Inferior parietal cortex (tissue), 1 donor: Measurements from ENCODE around the gene JDP2.
"Not testable (repeated sequence)": the region's sequence is repeated elsewhere in the genome, so short reads cannot be mapped to it uniquely, and the experiment has no call there.

Source experiments
- DNase-seq: peaks from one replicate; pipeline ENCODE4 v3.0.0-alpha.2; 2016; ENCODE audit errors: extremely low spot score

The JDP2 gene, protein sequence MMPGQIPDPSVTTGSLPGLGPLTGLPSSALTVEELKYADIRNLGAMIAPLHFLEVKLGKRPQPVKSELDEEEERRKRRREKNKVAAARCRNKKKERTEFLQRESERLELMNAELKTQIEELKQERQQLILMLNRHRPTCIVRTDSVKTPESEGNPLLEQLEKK

DNA sequence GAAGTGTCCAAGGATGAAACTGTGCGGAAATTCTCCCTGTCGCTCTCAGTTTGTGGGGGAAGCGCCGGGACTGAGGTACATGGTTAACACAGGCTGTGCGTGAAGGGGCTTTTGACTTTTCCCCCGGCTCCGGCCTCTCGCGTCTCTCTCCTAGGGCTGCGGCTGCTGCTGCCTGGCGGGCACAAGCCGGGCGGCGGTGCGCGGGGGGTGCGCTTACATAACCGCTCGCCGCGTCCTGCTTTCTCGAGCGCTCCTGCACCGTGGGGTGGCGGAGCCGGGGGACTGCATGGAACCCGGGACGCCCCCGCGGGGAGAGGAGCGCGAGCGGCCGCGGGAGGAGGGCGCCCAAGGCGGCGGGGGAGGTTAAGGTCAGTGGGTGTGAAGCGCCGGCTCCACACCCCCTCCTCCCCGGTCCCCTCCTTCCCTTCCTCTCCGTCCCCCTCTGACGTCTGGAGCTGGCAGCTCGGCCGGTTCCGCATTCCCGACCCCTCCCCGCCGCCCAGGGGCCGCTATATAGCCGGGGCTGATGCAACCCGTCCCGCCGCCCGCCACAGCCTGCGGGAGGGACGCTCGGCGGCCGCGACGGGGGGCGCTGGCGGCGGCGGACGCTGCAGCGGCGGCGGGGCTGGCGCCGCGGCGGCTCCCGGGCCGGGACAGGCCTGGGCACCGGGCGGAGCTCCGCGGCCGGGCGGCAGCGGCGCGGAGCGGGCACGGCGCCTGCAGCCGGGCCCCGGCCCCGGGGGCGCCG, at the start of gene JDP2:
Gene JDP2, plus strand, starts transcription at position 541 of the 748 bp plus-strand sequence. CDS start 9,899 bp downstream, outside the sequence.
- DNase-seq: peak; percentile 63

DNA sequence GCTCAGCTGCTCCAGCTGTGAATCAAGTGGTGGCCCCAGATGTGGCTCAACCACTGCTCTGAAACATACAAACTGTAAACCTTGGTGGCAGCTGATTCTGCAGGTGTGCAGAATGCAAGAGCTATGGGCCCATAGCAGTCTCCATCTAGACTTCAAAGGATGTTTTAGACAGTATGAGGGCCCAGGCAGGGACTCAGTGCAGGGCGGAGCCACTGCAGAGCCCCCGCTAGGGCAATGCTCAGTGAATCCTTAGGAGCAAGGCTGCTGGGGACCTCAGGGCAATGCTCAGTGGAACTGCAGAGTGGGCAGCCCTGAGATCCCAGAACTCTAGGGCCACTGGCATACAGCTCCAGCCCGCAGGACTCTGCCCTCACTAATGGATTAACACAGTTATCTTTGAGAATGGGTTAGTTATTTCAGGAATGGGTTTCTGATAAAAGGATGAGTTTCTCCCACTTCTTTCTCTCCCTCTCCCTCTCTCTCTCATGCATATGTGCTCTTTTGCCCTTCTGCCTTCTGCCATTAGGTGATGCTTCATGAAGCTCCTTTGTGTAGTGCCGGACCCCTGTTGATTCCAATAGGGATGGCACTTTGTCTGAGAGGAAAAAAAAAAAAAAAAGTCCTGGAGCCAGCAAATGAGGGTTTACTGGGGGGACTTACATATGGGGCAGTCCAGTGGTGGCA, 48.4 kb upstream of the JDP2 start:
- DNase-seq: no peak

DNA sequence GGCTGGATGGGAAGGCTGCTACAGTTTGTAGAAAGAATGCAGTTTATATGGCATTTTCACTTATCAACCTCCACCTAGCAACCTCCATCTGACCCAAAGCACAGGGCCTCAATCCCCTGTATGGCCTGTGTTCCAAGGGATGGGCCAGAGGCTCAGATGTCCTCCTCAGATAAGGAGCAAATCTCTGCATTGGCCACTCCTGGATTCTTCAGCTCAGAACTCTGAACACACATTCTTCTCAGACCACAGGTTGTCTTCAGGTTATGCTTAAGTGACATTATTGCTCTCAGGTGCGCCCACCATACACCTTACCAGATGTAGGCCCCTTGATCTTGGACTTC, 47.9 kb upstream of the JDP2 start:
- DNase-seq: no peak

DNA sequence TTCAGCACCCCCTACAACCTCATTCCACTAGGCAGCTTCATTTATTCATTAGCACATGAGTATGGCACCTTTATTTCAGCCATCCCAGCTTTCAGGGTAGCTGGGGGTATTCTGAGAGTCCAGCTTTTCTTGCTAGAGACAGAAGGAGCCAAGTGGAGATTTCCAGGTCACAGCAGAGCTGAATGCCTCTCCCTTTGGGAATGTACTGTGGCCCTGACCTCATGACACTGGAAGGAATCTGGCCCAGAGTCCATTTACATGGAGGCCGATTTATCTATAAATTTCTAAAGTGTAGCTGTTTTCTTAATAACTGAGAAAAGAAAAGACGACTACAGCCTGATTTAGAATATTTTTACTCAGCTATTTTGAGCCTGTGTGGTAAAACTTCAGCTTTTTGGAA, 47.2 kb upstream of the JDP2 start:
- DNase-seq: no peak

DNA sequence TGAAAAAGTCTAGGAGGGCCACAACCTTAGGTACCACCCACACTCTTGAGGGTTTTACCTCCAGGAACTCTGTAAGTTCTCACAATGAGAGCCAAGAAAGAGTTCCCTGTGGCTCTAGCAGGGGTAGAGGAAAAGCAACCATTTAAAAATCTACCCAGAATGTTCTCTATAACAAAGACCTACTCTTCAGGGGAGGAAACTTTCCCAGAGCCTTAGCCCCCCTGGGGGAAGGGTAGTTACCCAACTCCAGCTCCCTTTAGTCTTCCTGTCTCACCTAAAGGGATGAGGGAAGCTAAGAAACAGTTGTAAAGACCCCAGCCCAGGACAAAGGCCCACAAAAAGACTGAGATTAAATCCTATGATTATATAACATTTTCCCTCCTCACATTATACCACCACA, 46.2 kb upstream of the JDP2 start:
- DNase-seq: no peak

DNA sequence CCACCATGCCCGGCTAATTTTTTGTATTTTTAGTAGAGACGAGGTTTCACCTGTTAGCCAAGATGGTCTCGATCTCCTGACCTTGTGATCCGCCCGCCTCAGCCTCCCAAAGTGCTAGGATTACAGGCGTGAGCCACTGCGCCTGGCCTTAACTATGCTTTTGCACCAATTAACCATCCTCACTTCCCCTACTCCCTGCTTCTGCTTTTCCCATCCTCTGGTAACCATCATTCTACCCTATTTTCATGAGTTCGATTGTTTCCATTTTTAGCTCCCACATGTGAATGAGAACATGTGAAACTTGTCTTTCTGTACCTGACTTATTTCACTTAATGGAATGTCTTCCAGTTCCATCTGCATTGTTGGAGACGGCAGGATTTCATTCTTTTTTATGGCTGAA, 44.6 kb upstream of the JDP2 start:
- DNase-seq: not testable (repeated sequence)

DNA sequence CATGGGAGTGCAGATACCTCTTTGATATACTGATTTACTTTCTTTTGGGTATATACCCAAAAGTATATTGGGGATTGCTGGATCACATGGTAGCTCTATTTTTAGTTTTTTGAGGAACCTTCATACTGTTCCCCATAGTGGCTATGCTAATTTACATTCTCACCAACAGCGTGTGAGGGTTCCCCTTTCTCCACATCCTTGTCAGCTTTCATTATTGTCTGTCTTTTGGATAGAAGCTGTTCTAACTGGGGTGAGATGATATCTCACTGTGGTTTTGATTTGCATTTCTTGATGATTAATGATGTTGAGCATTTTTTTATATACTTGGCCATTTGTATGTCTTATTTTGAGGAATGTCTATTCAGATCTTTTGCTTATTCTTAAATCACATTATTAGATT, 44.1 kb upstream of the JDP2 start:
- DNase-seq: no peak

DNA sequence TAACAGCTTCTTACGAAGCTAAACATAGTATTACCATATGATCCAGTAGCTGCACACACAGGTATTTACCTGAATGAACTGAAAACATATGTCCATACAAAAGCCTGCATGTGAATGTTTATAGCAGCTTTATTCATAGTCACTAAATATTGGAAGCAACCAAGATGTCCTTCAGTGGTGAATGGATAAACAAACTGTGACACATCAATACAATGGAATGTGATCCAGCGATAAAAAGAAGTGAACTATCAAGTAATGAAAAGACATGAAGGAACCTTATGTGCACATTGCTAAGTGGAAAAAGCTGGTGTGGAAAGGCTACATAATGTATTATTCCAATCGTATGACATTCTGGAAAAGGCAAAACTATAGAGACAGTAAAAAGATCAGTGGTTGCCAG, 38.1 kb upstream of the JDP2 start:
- no peak for DNase-seq

DNA sequence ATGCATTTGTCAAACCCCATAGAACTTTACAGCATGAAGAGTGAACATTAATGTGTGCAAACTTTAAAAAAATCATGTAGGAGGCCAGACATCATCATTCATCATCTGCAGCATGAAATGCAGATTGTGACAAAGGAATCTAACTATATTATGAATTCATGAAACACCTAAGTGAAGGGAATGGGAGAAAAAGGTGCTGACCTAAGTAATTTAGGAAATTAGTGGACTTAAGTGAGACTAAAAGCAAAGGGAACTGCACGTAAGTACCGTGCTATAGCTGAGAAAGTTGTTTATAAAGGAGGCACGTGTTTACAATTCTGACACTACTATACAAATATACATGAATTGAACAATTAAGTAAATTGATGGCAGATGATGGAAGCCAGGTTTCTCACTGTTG, 37.6 kb upstream of the JDP2 start:
- DNase-seq: no peak

DNA sequence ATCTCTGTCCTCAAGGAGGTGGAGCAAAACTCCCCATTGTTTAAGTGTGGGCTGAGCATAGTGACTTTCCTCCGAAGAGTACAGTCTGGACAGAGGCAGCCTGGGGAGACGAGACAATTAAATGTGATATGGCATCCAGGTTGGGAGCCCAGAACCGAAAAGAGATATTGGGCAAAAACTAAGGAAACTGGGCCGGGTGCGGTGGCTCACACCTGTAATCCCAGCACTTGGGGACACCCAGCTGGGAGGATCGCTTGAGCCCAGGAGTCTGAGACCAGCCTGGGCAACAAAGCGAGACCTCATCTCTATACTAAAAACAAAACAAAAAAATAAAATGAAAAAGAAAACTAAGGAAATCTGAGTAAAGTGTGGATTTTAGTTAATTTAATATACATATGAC, 35.9 kb upstream of the JDP2 start:
- no peak for DNase-seq

DNA sequence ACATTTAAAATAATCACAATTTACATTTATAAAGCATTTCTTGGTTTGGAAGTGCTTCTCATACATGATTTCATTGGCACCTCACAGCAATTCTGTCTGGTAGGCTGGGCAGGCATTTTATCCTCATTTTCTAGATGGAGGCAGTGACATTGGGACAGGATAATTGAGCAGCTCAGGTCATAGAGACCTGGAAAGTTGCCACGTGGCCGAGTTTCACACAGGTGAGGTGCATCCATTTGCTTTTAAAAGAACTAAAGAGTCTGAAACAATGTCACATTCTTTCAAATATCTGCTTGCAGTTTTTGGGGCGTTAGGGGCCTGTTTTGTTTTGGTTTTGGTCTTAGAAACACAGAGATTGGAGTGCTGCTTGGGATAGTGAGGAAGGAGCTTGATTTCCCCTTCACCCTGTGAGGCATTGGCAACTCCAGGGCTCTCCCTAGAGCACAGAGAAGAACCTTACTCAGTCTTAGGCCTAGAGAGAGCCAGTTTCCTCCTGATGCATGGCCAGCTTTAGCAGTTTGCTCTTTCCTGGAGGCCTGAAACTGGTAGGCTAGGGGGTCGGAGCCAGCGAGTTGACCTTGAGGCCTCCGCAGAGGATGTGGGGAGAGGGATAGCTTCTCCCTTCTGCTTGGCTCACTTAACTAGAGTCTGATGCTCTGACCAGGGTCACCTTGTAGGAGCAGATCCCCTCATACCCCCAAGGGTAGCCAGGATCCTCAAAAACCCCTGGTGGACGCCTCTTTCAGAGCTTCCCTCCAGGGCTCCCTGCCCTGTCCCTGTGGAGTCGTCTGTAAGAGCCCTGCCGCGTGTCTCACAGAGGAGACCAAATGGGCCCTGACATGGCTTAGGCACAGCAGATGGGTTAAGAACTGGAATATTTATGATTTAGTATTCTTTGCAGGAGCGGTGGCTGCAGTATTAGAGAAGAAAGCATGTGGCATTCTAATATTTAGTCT, 34.9 kb upstream of the JDP2 start:
- no peak for DNase-seq

DNA sequence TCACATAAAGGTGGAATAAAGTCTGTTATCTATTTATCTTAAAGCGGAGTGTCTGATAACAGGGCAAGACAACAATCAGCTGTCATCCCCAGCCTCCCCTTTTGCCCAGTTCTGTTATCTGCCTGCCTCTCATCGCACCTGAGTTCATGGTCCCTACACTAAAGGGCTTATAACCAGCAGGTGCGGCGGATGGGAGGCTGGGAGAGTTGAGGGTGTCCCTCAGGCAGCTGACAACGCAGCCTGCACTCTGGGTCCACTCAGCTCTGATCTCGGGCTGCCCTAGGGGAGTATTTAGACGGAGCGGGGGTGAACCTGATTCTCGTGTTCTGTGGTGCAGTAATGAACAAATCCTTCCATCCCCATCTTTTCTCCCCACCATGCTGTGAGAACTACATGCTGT, 34.0 kb upstream of the JDP2 start:
- DNase-seq: no peak

DNA sequence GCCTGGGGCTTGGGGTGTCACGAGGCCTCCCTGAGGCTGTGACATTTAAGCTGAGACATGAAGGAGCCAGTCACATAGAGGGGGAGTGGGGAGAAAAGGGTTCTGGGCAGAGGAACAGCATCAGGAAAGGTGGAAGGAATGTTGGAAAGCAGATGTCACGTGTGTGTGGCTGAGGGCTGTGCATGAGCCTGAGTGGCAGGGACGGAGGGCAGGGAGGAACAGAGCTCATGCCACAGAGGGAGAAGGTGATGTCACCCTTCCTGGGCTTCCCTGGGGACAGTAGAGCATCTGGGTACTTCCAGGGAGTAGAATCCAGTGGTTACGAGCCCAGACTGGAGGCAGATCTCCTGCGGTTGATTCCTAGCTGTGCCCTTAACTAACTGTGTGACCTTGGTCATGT, 32.0 kb upstream of the JDP2 start:
- DNase-seq: no peak

DNA sequence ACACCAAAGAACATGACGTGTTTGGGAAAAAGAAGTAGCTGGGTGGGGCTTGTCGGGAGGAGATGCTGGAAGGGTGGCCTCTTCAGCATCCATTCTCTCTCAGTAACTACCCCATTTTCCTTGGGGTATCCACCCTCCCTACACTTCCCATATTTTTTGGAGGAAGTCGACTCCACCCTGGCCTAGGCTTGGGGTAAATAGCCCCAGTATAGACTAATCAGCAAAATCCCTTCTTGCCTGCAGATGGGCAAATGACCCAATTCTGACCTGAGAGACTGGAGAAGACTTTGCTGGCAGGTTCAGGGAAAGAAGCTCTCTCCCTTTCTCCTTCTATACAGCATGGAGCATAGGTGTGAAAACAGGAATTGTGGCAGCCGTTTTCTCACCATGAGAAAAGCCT, 28.5 kb upstream of the JDP2 start:
- no peak for DNase-seq

DNA sequence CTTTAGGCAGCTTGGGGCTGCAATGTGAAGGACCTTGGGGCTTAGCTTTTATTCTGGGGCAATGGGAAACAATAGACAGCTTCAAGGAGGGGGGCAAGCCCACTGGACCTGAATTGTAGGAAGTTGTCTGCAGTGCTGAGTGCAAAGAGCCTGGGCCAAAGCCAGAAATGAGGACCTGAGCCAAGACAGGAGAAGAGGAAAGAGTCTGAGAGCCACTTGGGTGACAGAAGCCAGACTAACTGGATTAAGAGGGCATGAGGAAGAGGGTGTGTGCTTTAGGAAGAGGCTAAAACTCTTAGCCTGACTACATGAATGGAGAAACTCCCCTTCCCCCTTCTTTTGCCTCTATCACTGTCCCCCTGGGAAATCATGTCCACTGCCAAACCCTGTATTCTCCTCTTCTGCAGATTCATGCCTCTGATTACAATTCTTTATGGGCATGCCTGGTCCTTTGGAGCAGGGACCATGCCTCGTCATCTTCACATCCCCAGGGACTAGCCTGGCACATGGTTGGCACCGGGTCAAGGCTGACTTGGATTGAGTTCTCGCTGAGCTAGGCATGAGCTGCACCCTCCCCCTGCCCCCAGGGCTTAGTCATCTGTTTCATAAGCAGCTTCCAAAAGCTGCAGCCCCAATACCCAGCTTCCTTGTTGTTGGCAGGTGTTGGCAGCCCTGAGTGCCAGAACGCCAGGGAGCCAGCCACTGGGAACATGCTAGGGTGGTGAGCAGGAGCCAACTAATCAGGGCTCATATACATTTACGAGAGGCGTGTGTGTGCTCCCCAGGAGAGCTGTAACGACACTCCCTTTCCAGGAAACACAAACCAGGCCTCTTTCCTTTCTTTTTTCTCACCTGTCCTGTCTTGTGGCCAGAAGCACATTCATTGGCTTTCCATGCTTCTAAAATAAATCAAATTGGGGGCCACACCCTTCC, 27.7 kb upstream of the JDP2 start:
- peak; percentile 75 for DNase-seq

DNA sequence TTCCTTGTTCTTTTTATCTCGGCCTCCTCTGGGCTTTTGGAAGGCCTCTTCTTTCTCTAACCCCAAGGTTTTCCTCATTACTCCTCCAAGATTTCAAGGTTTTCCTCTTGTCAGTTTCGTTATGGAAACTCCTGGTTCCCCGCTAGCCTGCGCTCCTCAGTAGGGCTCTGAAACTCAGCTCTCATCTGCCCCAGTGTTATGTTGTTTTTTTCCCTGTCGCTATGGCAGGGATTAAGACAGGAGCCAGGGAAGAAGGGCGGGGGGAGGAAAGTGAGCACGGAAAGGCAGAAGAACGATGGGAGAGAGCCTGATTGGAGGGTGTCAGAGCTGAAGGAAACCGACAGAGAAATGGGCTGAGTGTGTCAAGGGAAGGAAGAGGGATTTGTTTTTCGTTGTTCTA, 26.5 kb upstream of the JDP2 start:
- DNase-seq: no peak

DNA sequence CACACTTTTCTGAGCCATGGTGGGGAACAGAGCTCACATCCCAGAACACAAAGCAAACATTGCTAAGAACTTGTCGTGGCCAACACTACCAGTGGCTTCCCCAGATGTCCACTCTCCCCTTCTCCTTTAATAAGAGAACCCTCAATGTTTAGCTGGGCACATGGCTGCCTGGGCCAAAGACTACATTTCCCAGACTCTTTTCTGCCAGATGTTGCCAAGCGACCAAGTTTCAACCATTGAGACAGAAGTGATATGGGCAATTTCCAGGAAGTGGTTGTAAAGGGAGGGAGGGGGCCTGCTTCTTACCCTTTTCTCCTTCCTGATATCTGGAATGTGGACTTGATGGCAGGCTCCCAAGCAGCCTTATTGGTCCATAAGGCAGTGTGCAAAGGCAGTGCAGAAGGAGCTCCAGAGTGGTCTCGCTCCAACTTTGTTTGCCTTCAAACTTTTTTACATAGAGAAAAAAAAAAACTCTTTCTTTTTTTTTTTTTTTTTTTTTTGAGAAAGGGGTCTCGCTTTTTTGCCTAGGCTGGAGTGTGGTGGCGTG, 24.9 kb upstream of the JDP2 start:
- DNase-seq: no peak

DNA sequence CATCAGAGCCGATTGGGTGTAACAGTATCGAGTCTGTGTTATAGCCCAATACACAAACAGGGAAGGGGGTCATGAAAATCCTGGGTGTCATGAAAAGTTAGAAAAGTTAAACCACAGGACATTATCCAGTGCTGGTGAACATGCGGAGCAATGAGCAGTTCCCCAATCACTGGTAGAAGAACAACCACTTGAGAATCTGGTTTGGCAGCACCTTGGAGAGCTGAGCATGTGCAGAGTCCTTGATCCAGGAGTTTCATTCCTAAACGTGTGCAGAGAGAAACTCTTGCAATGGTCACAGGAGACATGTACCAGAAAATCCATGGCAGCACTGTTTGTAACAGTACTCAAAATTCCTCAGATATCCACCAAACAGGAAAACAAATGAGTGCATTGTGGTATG, 23.0 kb upstream of the JDP2 start:
- DNase-seq: no peak

DNA sequence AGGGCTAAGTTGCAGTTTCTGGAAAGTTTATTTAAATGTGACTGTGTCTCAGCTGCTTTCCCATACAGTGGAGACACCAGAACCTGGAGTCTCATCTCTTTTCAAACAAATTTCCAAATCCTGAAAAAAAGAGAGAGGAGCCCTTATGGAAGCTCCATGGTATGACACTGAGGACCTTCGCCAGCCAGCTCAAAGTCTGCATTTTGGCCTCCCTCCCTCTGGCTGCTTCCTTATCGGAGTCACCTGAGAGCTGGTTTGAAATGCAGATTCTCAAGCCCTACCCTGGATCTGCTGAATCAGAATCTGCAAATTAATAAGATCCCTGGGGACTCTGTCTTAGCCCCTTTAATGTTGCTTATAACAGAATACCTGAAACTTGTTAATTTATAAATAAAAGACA, 21.7 kb upstream of the JDP2 start:
- DNase-seq: no peak

DNA sequence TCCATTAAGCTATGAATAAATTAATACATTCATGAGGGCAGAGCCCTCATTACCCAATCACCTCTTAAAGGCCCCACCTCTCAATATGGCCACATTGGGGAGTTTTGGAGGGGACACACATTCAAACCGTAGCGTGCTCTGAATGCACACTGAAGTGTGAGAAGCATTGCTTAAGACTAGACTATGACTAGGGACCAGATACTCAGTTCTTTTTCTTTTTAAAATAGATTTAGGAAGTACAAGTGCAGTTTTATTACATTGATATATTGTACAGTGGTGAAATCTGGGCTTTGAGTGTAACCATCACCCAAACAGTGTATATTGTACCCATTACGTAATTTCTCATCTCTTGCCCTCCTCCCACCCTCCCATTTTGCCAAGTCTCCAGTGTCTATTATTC, 21.0 kb upstream of the JDP2 start:
- no peak for DNase-seq
